Loucy (cell line): ENCODE measurements around the gene LEUTX.

Experiments
- CTCF ChIP-seq: fragments of 200-600 bp; sonication (generic); conservative IDR thresholded peaks from 2 replicates; pipeline ENCODE4 v1.5.1; 2014; ENCODE audit warnings: mild to moderate bottlenecking, antibody characterized with exemption, low read length
- EZH2phosphoT487 ChIP-seq: fragments of 200-600 bp; IDR thresholded peaks from 2 replicates; pipeline ENCODE4 v1.6.1; 2018; ENCODE audit warnings: antibody characterized with exemption, mild to moderate bottlenecking, moderate library complexity, borderline replicate concordance

GRCh38 chr19:39824143-39825092 lies 45.8 kb downstream of the LEUTX start:
- TF ChIP-seq CTCF = no peak
- no peak for TF ChIP-seq EZH2phosphoT487
